Ishikawa (cell line): ENCODE results near the gene RFX4.

ENCODE experiments used
- CEBPB ChIP-seq: IDR thresholded peaks from 2 replicates; pipeline ENCODE4 v1.6.1; 2012
- CREB1 ChIP-seq: IDR thresholded peaks from 2 replicates; pipeline ENCODE4 v1.6.1; 2012; ENCODE audit warnings: low read depth
- EGR1 ChIP-seq: IDR thresholded peaks from 2 replicates; pipeline ENCODE4 v1.6.1; 2012
- EP300 ChIP-seq: IDR thresholded peaks from 2 replicates; pipeline ENCODE4 v1.6.1; 2012; ENCODE audit warnings: borderline replicate concordance
- FOXM1 ChIP-seq: IDR thresholded peaks from 2 replicates; pipeline ENCODE4 v1.6.1; 2012; ENCODE audit warnings: low read depth, borderline replicate concordance
- MAX ChIP-seq: IDR thresholded peaks from 2 replicates; pipeline ENCODE4 v1.6.1; 2012
- NFIC ChIP-seq: IDR thresholded peaks from 2 replicates; pipeline ENCODE4 v1.6.1; 2012
- RAD21 ChIP-seq: IDR thresholded peaks from 2 replicates; pipeline ENCODE4 v1.6.1; 2012; ENCODE audit warnings: low read depth
- REST ChIP-seq: IDR thresholded peaks from 2 replicates; pipeline ENCODE4 v1.6.1; 2012; ENCODE audit warnings: low read depth, mild to moderate bottlenecking
- TAF1 ChIP-seq: IDR thresholded peaks from 2 replicates; pipeline ENCODE4 v1.6.1; 2012; ENCODE audit warnings: low read depth, mild to moderate bottlenecking
- TCF12 ChIP-seq: IDR thresholded peaks from 2 replicates; pipeline ENCODE4 v1.6.1; 2012; ENCODE audit warnings: low read depth
- TEAD4 ChIP-seq: IDR thresholded peaks from 2 replicates; pipeline ENCODE4 v1.6.1; 2012
- USF1 ChIP-seq: IDR thresholded peaks from 2 replicates; pipeline ENCODE4 v1.6.1; 2012
- YY1 ChIP-seq: IDR thresholded peaks from 2 replicates; pipeline ENCODE4 v1.6.1; 2012; ENCODE audit warnings: low read depth
- ZBTB7A ChIP-seq: IDR thresholded peaks from 2 replicates; pipeline ENCODE4 v1.6.1; 2012; ENCODE audit warnings: low read depth

The RFX4 gene

GRCh38 chr12:106564678-106565329 is 18.0 kb upstream of the RFX4 start:
- TF ChIP-seq USF1 (no peak), ZBTB7A (no peak), EP300 (no peak), CREB1 (no peak), TAF1 (no peak), FOXM1 (no peak), RAD21 (no peak), YY1 (no peak), TCF12 (no peak), MAX (no peak), EGR1 (no peak), REST (no peak), TEAD4 (no peak), NFIC (no peak), CEBPB (no peak)

GRCh38 chr12:106566771-106567170 is 16.0 kb upstream of the RFX4 start:
- TF ChIP-seq EGR1 (no peak), TEAD4 (peak; percentile 30; the same call in 1 of the 2 replicates)

GRCh38 chr12:106573239-106573638 is 9.6 kb upstream of the RFX4 start:
- TF ChIP-seq TAF1 = no peak
- no peak for TF ChIP-seq ZBTB7A
- TF ChIP-seq USF1 = no peak
- no peak for TF ChIP-seq EP300
- TF ChIP-seq MAX = no peak
- no peak for TF ChIP-seq REST
- no peak for TF ChIP-seq NFIC

GRCh38 chr12:106576848-106577247 is 6.0 kb upstream of the RFX4 start:
- TF ChIP-seq CREB1 (no peak), ZBTB7A (no peak), TCF12 (no peak), EGR1 (no peak), CEBPB (no peak), MAX (no peak), TAF1 (no peak), NFIC (no peak), USF1 (no peak), TEAD4 (no peak), YY1 (no peak), EP300 (no peak), FOXM1 (no peak)

- peak; percentile 48; the same call in 1 of the 2 replicates for TF ChIP-seq MAX
- no peak for TF ChIP-seq EP300
- no peak for TF ChIP-seq RAD21
- TF ChIP-seq TAF1 = no peak
- TF ChIP-seq NFIC = no peak
- TF ChIP-seq EGR1 = no peak
- no peak for TF ChIP-seq YY1
Measured at GRCh38 chr12:106580671-106581508, 1.9 kb upstream of the RFX4 start.
